SU-DHL-6 (cell line): ENCODE data around the gene RANBP3.

Experiments
- H2AFZ ChIP-seq: fragments of 200-600 bp; sonication (generic); 2 replicates; pipeline ENCODE4 v1.6.1; 2014; ENCODE audit warnings: low read depth, mild to moderate bottlenecking, moderate library complexity, mixed read lengths, antibody characterized with exemption, low read length; ENCODE audit not compliant: severe bottlenecking
- H3F3A ChIP-seq: fragments of 200-600 bp; shearing (Covaris generic); 2 replicates; pipeline ENCODE4 v1.6.0; 2016; ENCODE audit warnings: antibody characterized with exemption, mild to moderate bottlenecking; ENCODE audit not compliant: insufficient read depth
- H3K27ac ChIP-seq: fragments of 200-600 bp; sonication (generic); 2 replicates; pipeline ENCODE4 v1.5.1; 2016; ENCODE audit warnings: low read depth, mild to moderate bottlenecking, low read length, moderate library complexity, mixed read lengths
- H3K27me3 ChIP-seq: fragments of 200-600 bp; sonication (generic), shearing (Covaris generic); 2 replicates; pipeline ENCODE4 v1.6.0; 2014; ENCODE audit warnings: mild to moderate bottlenecking, low read length
- H3K36me3 ChIP-seq: fragments of 200-600 bp; sonication (generic); 2 replicates; pipeline ENCODE4 v1.6.1; 2014; ENCODE audit warnings: mild to moderate bottlenecking, low read length, mixed read lengths
- H3K4me2 ChIP-seq: fragments of 300-600, 200-600 bp; shearing (Covaris generic), sonication (generic); 2 replicates; pipeline ENCODE4 v1.6.0; 2014; ENCODE audit warnings: low read length, low read depth, mild to moderate bottlenecking; ENCODE audit not compliant: poor library complexity, severe bottlenecking
- H3K4me3 ChIP-seq: fragments of 200-600 bp; sonication (generic); 2 replicates; pipeline ENCODE4 v1.5.1; 2014; ENCODE audit warnings: antibody characterized with exemption, low read length, mild to moderate bottlenecking, mixed read lengths; ENCODE audit not compliant: insufficient read depth, poor library complexity, severe bottlenecking
- H3K79me2 ChIP-seq: fragments of 200-600 bp; sonication (generic); 2 replicates; pipeline ENCODE4 v1.6.1; 2014; ENCODE audit warnings: mild to moderate bottlenecking, low read length, moderate library complexity; ENCODE audit not compliant: insufficient read depth
- H3K9ac ChIP-seq: fragments of 200-600 bp; sonication (generic); 2 replicates; pipeline ENCODE4 v1.7.0; 2014; ENCODE audit warnings: mild to moderate bottlenecking, low read length
- H3K9me2 ChIP-seq: fragments of 200-600 bp; sonication (generic); replicated peaks from 2 replicates; pipeline ENCODE4 v1.6.1; 2014; ENCODE audit warnings: low read length; ENCODE audit not compliant: insufficient read depth
- H3K9me3 ChIP-seq: fragments of 200-600 bp; sonication (generic); 2 replicates; pipeline ENCODE4 v1.6.1; 2014; ENCODE audit warnings: low read length, mixed read lengths; ENCODE audit not compliant: insufficient read depth
- H4K20me1 ChIP-seq: fragments of 200-600 bp; sonication (generic); 2 replicates; pipeline ENCODE4 v1.6.1; 2014; ENCODE audit warnings: low read depth, mild to moderate bottlenecking, antibody characterized with exemption, low read length, moderate library complexity, mixed read lengths
- EZH2phosphoT487 ChIP-seq: fragments of 200-600 bp; sonication (generic), shearing (Covaris generic); conservative IDR thresholded peaks from 2 replicates; pipeline ENCODE4 v1.6.1; 2018; ENCODE audit warnings: mild to moderate bottlenecking, antibody characterized with exemption, low read length, moderate library complexity, mixed read lengths
- TF ChIP-seq, protein P1 (sequence below): fragments of 200-600 bp; sonication (generic); IDR thresholded peaks from one replicate; pipeline ENCODE4 v1.5.1; 2017; ENCODE audit warnings: antibody characterized with exemption, mild to moderate bottlenecking, low read length, moderate library complexity; ENCODE audit not compliant: insufficient read depth, poor library complexity, severe bottlenecking

The RANBP3 gene

DNA sequence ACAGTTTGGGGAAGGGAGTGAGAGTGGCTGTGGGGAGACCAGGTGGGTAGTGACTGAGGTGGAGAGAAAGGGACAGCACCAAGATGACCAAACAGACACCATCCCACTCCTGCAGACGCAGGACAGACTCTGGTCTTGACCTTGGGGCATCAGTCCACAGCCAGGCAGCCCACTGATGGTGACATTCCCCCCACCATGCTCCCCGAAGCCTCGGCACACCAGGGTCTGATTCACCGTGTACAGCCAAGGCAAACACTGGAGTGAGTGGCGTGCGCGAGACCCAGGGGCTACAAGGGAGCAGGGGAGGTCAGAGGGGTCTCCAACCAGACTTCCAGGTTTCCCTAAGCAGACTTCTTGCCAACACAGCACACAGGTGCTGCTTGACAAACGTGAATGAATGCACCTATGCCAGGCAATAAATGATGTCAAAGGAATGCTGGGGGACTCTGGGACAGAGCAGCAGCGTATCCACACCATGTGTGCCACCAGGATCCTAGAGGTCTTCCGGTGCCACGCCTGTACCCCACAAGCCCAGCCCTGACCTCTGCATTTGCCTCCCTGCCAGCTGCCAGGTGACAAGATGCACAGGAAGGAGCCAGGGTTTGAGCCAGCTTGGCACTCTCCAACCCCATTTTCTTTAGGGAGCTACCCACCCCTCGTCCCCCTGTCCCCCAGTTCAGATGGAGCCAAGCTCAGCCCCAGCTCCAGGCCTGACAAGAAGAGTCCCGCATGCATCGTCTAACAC is 18.5 kb downstream of the RANBP3 start:
- H4K20me1 ChIP-seq, result peaks cover 19% of the 10 kb centered on the region
- H3K79me2 ChIP-seq, result peaks cover 100% of the 10 kb centered on the region
- H3K27ac ChIP-seq, result no peak overlapping the region
- H3K4me3 ChIP-seq, result no peak overlapping the region
- no peaks in the 10 kb centered on the region for H3K9me3 ChIP-seq
- no peaks in the 10 kb centered on the region for H3K9me2 ChIP-seq
- H2AFZ ChIP-seq, result no peak overlapping the region
- H3K4me2 ChIP-seq, result no peak overlapping the region
- H3K36me3 ChIP-seq, result no peaks in the 10 kb centered on the region
- TF ChIP-seq, protein P1, sequence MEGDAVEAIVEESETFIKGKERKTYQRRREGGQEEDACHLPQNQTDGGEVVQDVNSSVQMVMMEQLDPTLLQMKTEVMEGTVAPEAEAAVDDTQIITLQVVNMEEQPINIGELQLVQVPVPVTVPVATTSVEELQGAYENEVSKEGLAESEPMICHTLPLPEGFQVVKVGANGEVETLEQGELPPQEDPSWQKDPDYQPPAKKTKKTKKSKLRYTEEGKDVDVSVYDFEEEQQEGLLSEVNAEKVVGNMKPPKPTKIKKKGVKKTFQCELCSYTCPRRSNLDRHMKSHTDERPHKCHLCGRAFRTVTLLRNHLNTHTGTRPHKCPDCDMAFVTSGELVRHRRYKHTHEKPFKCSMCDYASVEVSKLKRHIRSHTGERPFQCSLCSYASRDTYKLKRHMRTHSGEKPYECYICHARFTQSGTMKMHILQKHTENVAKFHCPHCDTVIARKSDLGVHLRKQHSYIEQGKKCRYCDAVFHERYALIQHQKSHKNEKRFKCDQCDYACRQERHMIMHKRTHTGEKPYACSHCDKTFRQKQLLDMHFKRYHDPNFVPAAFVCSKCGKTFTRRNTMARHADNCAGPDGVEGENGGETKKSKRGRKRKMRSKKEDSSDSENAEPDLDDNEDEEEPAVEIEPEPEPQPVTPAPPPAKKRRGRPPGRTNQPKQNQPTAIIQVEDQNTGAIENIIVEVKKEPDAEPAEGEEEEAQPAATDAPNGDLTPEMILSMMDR, result no peak
- no peak for TF ChIP-seq EZH2phosphoT487
- no peaks in the 10 kb centered on the region for H3K27me3 ChIP-seq
- H3F3A ChIP-seq, result no peaks in the 10 kb centered on the region
- H3K9ac ChIP-seq, result no peak overlapping the region

GRCh38 chr19:5958851-5959122 is 19.2 kb downstream of the RANBP3 start:
- TF ChIP-seq EZH2phosphoT487, result no peak
- TF ChIP-seq, protein P1, result no peak
- Histone ChIP-seq H3F3A (peaks cover under 1% of the 10 kb centered on the region; the same call in 1 of the 2 replicates), H3K4me2 (no peak overlapping the region), H4K20me1 (peaks cover 19% of the 10 kb centered on the region), H3K9ac (no peak overlapping the region), H3K9me3 (no peaks in the 10 kb centered on the region), H3K27me3 (no peaks in the 10 kb centered on the region), H3K9me2 (no peaks in the 10 kb centered on the region), H3K4me3 (no peak overlapping the region), H3K36me3 (no peaks in the 10 kb centered on the region), H3K79me2 (peaks cover 100% of the 10 kb centered on the region), H2AFZ (no peak overlapping the region), H3K27ac (no peak overlapping the region)

- Histone ChIP-seq H2AFZ (no peak overlapping the region), H3K4me2 (no peak overlapping the region), H3F3A (peaks cover 5% of the 10 kb centered on the region; the same call in 1 of the 2 replicates), H3K9ac (no peak overlapping the region), H3K4me3 (no peak overlapping the region), H3K27ac (no peak overlapping the region), H3K36me3 (no peaks in the 10 kb centered on the region), H3K9me2 (no peaks in the 10 kb centered on the region), H3K79me2 (peaks cover 100% of the 10 kb centered on the region), H3K9me3 (no peaks in the 10 kb centered on the region), H3K27me3 (no peaks in the 10 kb centered on the region), H4K20me1 (peaks cover 21% of the 10 kb centered on the region)
- TF ChIP-seq EZH2phosphoT487, result no peak
- TF ChIP-seq, protein P1, result no peak
Observed at GRCh38 chr19:5958074-5958850, 19.7 kb downstream of the RANBP3 start.
